SK-N-SH (cell line): ENCODE data around the gene PKP4. TPM values are rescaled to one million over a fixed set of nuclear protein-coding genes. Genes with fewer than 3 reads are reported as not detected.

Experiments used
- CTCF ChIA-PET: fragments of 300-600, 350-600 bp; formaldehyde crosslinking; extraction: SDS; loops from one replicate; lab custom pipeline; 2021; lab: Yijun Ruan, JAX
- POLR2A ChIA-PET: fragments of 350-600 bp; sonication (Branson Sonifier 250); formaldehyde crosslinking; extraction: SDS; loops from one replicate; lab custom pipeline; 2020; ENCODE audit warnings: antibody characterized with exemption, inconsistent platforms; lab: Yijun Ruan, JAX
- DNase-seq: peaks from one replicate; pipeline ENCODE4 v3.0.0; 2012
- H2AFZ ChIP-seq: fragments of 200-600 bp; sonication (generic); 2 replicates; pipeline ENCODE4 v1.8.1; 2016; ENCODE audit warnings: antibody characterized with exemption, mild to moderate bottlenecking, low read depth
- H3F3A ChIP-seq: fragments of 200-600 bp; sonication (generic); replicated peaks from 2 replicates; pipeline ENCODE3; 2016; ENCODE audit warnings: antibody characterized with exemption, mild to moderate bottlenecking; ENCODE audit not compliant: insufficient read depth
- H3K27ac ChIP-seq, 2 experiments: fragments of 200-500 bp in 1 of 2; fragments of 200-600 bp in 1 of 2; sonication (Bioruptor generic) in 1 of 2; sonication (generic), shearing (Covaris generic) in 1 of 2; 2 replicates each; pipeline versions ENCODE4 v1.5.1 to v1.6.1; 2014 to 2016; ENCODE audit warnings: low read depth in 2 of 2, inconsistent platforms in 1 of 2, low read length in 1 of 2, mild to moderate bottlenecking in 1 of 2, mixed read lengths in 1 of 2
- H3K27me3 ChIP-seq: fragments of 200-600 bp; sonication (generic), shearing (Covaris generic); 2 replicates; pipeline ENCODE4 v1.6.1; 2016; ENCODE audit warnings: mixed run types; ENCODE audit not compliant: insufficient read depth
- H3K36me3 ChIP-seq, 2 experiments: fragments of 200-500 bp in 1 of 2; fragments of 200-600 bp in 1 of 2; sonication (Bioruptor generic) in 1 of 2; sonication (generic) in 1 of 2; replicated peaks in 1 of 2; 2 replicates each; pipeline versions ENCODE3 to v1.5.1; 2014 to 2016; ENCODE audit warnings: low read length in 1 of 2, mild to moderate bottlenecking in 1 of 2; ENCODE audit not compliant: insufficient read depth in 2 of 2, control insufficient read depth in 1 of 2
- H3K4me1 ChIP-seq, 2 experiments: fragments of 200-500 bp in 1 of 2; fragments of 200-600 bp in 1 of 2; sonication (Bioruptor generic) in 1 of 2; sonication (generic), shearing (Covaris generic) in 1 of 2; 2 replicates each; pipeline versions ENCODE4 v1.5.1 to v1.6.1; 2014 to 2016; ENCODE audit warnings: low read depth in 1 of 2, low read length in 1 of 2, mixed run types in 1 of 2; ENCODE audit not compliant: insufficient read depth in 2 of 2, control insufficient read depth in 1 of 2
- H3K4me2 ChIP-seq: fragments of 200-600 bp; sonication (generic), shearing (Covaris generic); 2 replicates; pipeline ENCODE4 v1.6.1; 2017; ENCODE audit warnings: mixed run types
- H3K4me3 ChIP-seq, 2 experiments: fragments of 200-500 bp in 1 of 2; fragments of 200-600 bp in 1 of 2; sonication (Bioruptor generic) in 1 of 2; sonication (generic), shearing (Covaris generic) in 1 of 2; 2 replicates each; pipeline versions ENCODE4 v1.5.1 to v1.8.1; 2014 to 2016; ENCODE audit warnings: low read depth in 2 of 2, inconsistent platforms in 1 of 2, low read length in 1 of 2, mild to moderate bottlenecking in 1 of 2, mixed read lengths in 1 of 2, moderate library complexity in 1 of 2
- H3K79me2 ChIP-seq: fragments of 200-600 bp; sonication (generic); 2 replicates; pipeline ENCODE4 v1.8.1; 2017; ENCODE audit warnings: mild to moderate bottlenecking; ENCODE audit not compliant: insufficient read depth
- H3K9ac ChIP-seq: fragments of 200-600 bp; sonication (generic); 2 replicates; pipeline ENCODE4 v1.6.1; 2017; ENCODE audit warnings: mixed run types
- H3K9me2 ChIP-seq: fragments of 200-600 bp; sonication (generic); 2 replicates; pipeline ENCODE4 v1.6.1; 2017; ENCODE audit warnings: mixed run types
- H3K9me3 ChIP-seq: fragments of 200-600 bp; sonication (generic); 2 replicates; pipeline ENCODE4 v1.6.1; 2017; ENCODE audit warnings: mixed run types, mild to moderate bottlenecking, moderate library complexity
- H4K20me1 ChIP-seq: fragments of 200-600 bp; sonication (generic); 2 replicates; pipeline ENCODE4 v1.6.1; 2017; ENCODE audit warnings: mild to moderate bottlenecking, mixed run types; ENCODE audit not compliant: insufficient read depth
- CHD2 ChIP-seq: fragments of 150-350 bp; IDR thresholded peaks from 2 replicates; pipeline ENCODE4 v1.6.1; 2018; ENCODE audit warnings: low read length; ENCODE audit not compliant: partially characterized antibody
- ELF1 ChIP-seq: IDR thresholded peaks from 2 replicates; pipeline ENCODE4 v1.4.0; 2012
- EP300 ChIP-seq, 2 experiments: IDR thresholded peaks; 2 replicates each; pipeline versions ENCODE4 v1.4.0 to v1.6.1; 2012; ENCODE audit warnings: borderline replicate concordance in 1 of 2, low read depth in 1 of 2, low read length in 1 of 2
- EZH2phosphoT487 ChIP-seq: fragments of 200-600 bp; sonication (generic); IDR thresholded peaks from 2 replicates; pipeline ENCODE4 v1.6.1; 2017; ENCODE audit warnings: low read depth, mixed run types, mild to moderate bottlenecking, antibody characterized with exemption, moderate library complexity, borderline replicate concordance
- FOXJ3 ChIP-seq: sonication (generic); formaldehyde crosslinking; IDR thresholded peaks from 2 replicates; pipeline ENCODE4 v1.5.1; 2020; ENCODE audit warnings: mild to moderate bottlenecking, missing genetic modification reagents
- FOXM1 ChIP-seq: IDR thresholded peaks from 2 replicates; pipeline ENCODE4 v1.4.0; 2012; ENCODE audit warnings: low read depth, mild to moderate bottlenecking
- GATA2 ChIP-seq: sonication (generic); formaldehyde crosslinking; IDR thresholded peaks from 2 replicates; pipeline ENCODE4 v1.5.0; 2020; ENCODE audit warnings: mild to moderate bottlenecking, missing genetic modification reagents
- IRF3 ChIP-seq: fragments of 150-350 bp; IDR thresholded peaks from 2 replicates; pipeline ENCODE4 v1.6.1; 2016; ENCODE audit warnings: mild to moderate bottlenecking, low read depth, low read length
- MEF2A ChIP-seq: IDR thresholded peaks from 2 replicates; pipeline ENCODE4 v1.4.0; 2012; ENCODE audit warnings: low read depth, borderline replicate concordance
- NFIC ChIP-seq: IDR thresholded peaks from 2 replicates; pipeline ENCODE4 v1.4.0; 2012; ENCODE audit warnings: borderline replicate concordance
- NRF1 ChIP-seq: IDR thresholded peaks from 2 replicates; pipeline ENCODE4 v1.6.1; 2012; ENCODE audit warnings: low read depth, mild to moderate bottlenecking, low read length
- REST ChIP-seq: IDR thresholded peaks from 2 replicates; pipeline ENCODE4 v1.6.1; 2012; ENCODE audit warnings: mild to moderate bottlenecking, low read depth, low read length, moderate library complexity
- SIN3A ChIP-seq: IDR thresholded peaks from 2 replicates; pipeline ENCODE4 v1.6.1; 2012; ENCODE audit warnings: low read depth, mild to moderate bottlenecking, low read length, moderate library complexity, borderline replicate concordance
- SMC3 ChIP-seq: IDR thresholded peaks from 2 replicates; pipeline ENCODE4 v1.6.1; 2012; ENCODE audit warnings: low read depth, low read length, improper control_type of control experiment
- TAF1 ChIP-seq: IDR thresholded peaks from 2 replicates; pipeline ENCODE4 v1.6.1; 2012; ENCODE audit warnings: low read depth, mild to moderate bottlenecking, low read length, moderate library complexity, borderline replicate concordance
- YY1 ChIP-seq: IDR thresholded peaks from 2 replicates; pipeline ENCODE4 v1.4.0; 2012; ENCODE audit warnings: low read depth, mild to moderate bottlenecking
- WGBS: methylation state at CpG from one replicate; pipeline ENCODE4 v1.1.6; 2017; ENCODE audit warnings: low lambda C conversion rate; 5-methylcytosine and 5-hydroxymethylcytosine counted together
- polyA plus RNA-seq, 3 experiments: library from polyadenylated mRNA; depleted of rRNA; stranded (reverse); fragments of >200 nt; gene quantifications; 2 replicates each; pipeline ENCODE4 v1.2.3, GENCODE V29; 2012

Gene PKP4
- polyA plus RNA-seq, 1 of the 3 experiments (the other 2 are of a cell fraction), result 10.9 TPM

GRCh38 chr2:158724803-158725381, 268.1 kb downstream of the PKP4 start (continued):
- TF ChIP-seq IRF3, result no peak
- TF ChIP-seq ELF1, result no peak
- TF ChIP-seq NFIC, result no peak
- no peak for TF ChIP-seq CHD2
- TF ChIP-seq EZH2phosphoT487, result no peak
- TF ChIP-seq SIN3A, result no peak
- TF ChIP-seq MEF2A, result no peak

GRCh38 chr2:158725441-158725891, 268.7 kb downstream of the PKP4 start:
- H3K4me3 ChIP-seq, result no peak overlapping the region
- H3K9me2 ChIP-seq, result no peaks in the 10 kb centered on the region
- TF ChIP-seq EP300 (IDR thresholded peaks at IDR 0.05; ENCODE audit: borderline replicate concordance in 1 of 2, low read depth in 1 of 2, low read length in 1 of 2) (no peak), NFIC (no peak), IRF3 (no peak), SIN3A (no peak), REST (no peak), FOXJ3 (CRISPR knock-in tag) (no peak), TAF1 (no peak), YY1 (no peak), MEF2A (no peak), SMC3 (no peak), CHD2 (no peak), GATA2 (no peak), FOXM1 (no peak), NRF1 (no peak)
- TF ChIP-seq, all 33 proteins: peak for 0
- Histone ChIP-seq H3F3A (no peaks in the 10 kb centered on the region), H3K79me2 (no peaks in the 10 kb centered on the region), H3K27ac (no peak overlapping the region), H3K4me1 (peaks cover 0 to 9% of the 10 kb centered on the region in 2 experiments; a peak in 1 of 4 replicates), H3K9me3 (no peaks in the 10 kb centered on the region), H4K20me1 (no peaks in the 10 kb centered on the region), H2AFZ (no peak overlapping the region), H3K36me3 (no peaks in the 10 kb centered on the region), H3K4me2 (no peak overlapping the region), H3K27me3 (no peaks in the 10 kb centered on the region), H3K9ac (no peak overlapping the region)
- POLR2A ChIA-PET, result no interaction called here
- WGBS, result 75% methylated on average over 6 of the region's 7 CpGs
- no peak for DNase-seq
- CTCF ChIA-PET, result interaction anchor here (1.1 to 2.1 kb wide), 4 partner anchors 9 to 701 kb away, joined by 4 to 12 read pairs (median 6); no protein-coding TSS in a partner anchor
